Measurements from ENCODE around the gene SLC35F3.

- no peak for TF ChIP-seq CTCF (IDR thresholded peaks at IDR 0.05; ENCODE audit: low read depth, low read length)
- TF ChIP-seq POLR2A (IDR thresholded peaks at IDR 0.05; ENCODE audit: extremely low read depth, insufficient read length) = no peak
- TF ChIP-seq MYC (IDR thresholded peaks at IDR 0.05; ENCODE audit: low read depth, low read length) = no peak
Measured at GRCh38 chr1:234216116-234216703, 311.7 kb downstream of the SLC35F3 start.

Data from NB4 (cell line).